Measurements from ENCODE around the gene GNAI2.

The GNAI2 gene

DNA sequence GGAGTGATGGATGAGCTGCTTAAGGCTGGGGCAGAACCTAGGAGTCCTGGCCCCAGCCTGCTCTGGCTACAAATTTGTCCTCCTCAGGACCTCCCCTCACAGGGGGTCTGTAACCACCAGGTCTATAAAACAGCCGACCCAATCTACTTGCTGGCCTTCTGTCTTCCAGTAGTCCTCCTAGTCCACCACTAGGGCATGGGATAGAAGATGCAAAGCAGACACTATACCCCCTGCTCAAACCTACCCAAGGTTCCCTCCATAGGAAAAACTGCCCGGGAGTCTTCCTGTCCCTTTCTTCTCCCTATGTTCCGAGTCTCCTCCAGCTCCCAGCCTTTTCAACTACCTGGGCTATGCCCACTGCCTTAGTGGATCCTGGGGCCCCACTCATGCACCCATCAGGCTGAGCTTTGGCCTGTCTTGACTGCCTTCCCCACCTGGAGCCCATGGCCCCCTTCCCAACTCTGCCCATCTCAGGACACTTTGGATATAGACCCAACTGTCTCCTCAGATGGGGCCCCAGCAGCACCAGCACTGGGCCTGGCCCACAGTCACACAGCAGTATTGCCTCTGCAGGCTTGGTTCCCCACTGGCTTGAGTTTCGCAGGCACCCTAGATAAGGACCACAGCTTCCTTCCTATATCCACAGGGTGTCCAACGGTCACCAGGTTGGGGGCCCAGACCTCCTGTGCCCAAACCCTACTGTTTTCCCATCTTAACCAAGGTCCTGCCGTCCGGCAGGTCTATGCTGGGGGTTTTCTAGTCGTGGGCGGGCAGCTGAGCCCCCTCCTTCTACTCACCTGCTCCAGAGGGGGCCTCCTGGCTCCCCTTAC, 62.1 kb downstream of the GNAI2 start:
- no peak for DNase-seq (ENCODE audit: low read depth)

DNA sequence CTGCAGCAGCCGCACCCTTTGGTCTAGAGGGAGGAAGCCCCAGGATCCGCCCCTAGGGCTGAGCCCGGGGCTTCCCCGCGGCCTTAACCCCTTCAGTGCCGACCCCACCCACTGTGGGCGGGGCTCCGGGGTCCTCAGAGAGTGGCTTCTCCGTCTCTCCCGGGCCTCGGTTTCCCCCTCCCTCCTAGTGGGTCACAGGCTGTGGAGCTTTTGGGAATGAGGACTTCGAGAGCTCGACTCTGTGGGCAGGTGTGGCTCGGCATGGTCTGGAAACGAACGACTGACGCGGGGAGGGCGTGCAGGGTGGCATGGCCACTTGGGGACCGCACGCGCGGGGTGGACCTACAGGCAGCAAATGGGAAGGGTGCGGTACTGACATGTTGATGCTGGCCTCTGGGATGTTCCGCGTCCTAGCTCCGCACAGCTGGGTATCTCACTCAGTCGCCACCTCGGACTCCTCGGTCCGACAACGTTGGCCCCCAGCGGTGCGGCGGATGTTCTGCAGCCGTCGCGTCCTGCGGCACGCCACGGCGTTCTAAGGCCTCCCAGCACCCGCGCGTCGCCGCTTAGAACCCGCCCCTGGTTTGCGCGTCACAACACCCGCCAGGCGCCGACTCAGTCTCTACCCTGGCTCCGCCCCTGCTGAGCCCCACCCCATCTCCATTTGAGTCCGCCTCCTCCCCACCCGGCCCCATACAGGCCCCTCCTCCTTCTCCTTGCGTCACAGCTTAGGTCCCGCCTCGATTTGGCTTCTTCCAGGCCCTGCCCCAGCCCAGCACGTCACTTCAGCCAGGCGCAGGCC, 63.0 kb downstream of the GNAI2 start, which contains the start of the genes HYAL3 and NAA80:
TSS of gene HYAL3 (minus strand) at position 570 of the 802 bp plus-strand sequence. CDS start 3,803 bp downstream, outside the sequence.
TSS of gene NAA80 (minus strand) at position 570 of the 802 bp plus-strand sequence. CDS start 1,942 bp downstream, outside the sequence.
- DNase-seq (ENCODE audit: low read depth), result peak; percentile 99

DNA sequence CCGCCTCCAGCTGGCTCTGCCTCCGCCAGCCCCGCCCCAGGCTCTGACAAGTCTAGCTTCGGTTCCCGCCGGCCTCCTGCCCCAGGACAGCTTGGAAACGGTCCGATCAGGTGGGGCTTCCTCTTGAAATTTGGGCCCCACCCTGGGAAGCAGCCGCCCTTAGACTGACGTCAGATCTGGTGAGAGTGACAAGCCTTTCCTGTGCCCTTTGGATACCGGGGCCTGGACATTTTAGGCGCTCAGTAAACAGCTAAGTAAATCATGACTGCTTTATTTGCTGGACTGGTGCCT, 63.6 kb downstream of the GNAI2 start:
- DNase-seq (ENCODE audit: low read depth), result no peak

DNA sequence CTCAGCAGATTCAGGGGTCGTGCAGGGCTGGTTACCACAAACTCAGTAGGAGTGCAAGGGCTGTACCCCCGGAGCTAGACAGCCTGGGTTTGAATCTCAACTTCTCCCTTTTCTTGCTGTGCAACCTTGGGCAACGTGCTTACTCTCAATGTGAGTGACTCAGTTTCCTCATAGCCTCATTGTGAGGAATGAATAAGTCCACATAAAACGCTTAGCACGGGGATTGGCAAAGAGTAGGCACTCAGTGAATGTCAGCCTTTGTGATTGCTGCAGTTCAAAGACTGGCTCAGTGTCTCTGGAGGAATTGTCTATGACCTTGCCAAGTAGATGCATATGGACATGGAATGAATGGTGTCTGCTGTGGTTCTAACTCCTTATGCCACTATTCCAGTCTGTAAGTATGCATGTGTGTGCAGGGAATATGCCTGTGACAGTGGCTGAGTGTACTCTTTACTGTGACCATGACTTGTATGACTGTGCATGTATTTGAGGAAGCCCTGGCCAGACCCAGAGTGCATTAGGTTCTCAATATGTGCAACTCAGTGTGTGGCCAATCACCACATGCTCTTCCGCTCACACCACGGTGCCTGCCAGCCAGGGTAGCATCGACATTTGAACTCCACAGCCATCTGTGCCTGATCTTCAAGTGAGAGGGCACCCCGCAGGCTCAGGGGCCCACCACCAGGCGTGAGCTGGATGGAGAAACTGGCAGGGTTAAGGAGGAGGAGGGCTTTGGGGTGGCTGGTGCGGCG, 64.1 kb downstream of the GNAI2 start:
- DNase-seq (ENCODE audit: low read depth), result no peak

DNA sequence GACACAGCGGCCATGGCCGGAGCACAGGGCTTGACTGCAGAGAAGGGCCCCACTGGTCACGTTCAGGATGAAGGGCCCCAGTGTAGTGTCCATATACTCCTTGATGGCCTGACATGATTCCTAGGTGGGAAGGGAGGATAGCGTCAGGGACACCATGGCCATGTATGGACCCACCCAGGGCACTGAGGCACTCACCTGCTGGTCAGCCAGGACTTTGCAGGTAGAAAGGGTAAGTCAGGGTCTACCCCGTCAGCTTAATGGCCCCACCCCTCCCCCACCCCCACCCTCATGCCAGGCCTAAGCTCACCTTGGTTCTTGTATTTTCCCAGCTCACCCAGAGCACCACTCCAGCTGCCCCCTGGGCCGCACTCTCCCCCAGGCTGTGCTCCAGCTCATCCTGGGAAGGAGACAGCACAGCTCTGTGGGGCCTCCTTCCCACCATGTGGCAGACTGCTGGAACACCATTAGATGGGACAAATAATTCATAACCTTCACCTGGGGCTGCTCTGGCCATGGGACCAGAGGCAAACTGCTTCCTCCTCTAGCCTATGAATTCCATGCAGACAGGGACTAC, 64.8 kb downstream of the GNAI2 start:
- DNase-seq (ENCODE audit: low read depth), result no peak

DNA sequence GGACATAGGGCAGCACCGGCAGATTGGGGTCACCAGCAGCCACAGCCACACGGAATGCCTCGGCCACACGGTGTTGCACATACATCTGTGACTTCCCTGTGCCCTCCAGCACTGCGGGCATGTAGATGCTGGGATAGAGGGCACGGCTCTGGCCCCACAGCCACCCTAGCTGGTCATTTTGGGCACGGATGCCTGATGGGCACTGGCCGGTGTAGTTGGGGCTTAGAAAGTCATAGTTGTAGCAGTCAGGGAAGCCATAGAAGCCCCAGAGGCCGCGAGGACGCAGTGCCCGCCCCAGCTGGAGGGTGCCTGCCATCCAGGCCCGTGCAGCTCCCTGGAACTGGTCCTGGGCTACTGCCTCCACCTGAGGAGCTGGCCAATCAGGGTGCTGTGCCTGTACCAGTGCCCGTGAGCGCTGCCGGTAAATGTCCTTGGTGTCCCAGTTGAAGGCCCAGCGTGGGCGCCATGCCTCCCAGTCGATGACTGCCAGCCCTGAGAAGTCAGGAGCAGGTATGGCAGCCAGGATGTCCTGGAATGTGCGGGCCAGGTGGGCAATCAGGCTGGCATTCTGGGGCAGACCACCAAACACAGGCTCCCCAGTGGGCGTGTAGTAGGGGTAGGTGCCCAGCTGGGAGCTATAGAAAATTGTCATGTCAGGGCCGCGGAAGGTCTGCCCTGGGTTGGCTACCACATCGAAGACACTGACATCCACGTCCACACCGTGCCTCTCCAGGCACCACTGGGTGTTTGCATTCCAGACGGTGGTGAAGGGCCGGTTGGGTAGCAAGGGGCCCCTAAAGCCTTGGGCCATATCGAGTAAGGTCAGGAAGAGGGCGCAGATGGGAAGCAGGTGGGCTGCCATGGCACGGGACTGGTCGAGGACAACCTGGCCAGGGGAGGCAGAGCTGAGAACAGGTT, 66.3 kb downstream of the GNAI2 start:
- no peak for DNase-seq (ENCODE audit: low read depth)

DNA sequence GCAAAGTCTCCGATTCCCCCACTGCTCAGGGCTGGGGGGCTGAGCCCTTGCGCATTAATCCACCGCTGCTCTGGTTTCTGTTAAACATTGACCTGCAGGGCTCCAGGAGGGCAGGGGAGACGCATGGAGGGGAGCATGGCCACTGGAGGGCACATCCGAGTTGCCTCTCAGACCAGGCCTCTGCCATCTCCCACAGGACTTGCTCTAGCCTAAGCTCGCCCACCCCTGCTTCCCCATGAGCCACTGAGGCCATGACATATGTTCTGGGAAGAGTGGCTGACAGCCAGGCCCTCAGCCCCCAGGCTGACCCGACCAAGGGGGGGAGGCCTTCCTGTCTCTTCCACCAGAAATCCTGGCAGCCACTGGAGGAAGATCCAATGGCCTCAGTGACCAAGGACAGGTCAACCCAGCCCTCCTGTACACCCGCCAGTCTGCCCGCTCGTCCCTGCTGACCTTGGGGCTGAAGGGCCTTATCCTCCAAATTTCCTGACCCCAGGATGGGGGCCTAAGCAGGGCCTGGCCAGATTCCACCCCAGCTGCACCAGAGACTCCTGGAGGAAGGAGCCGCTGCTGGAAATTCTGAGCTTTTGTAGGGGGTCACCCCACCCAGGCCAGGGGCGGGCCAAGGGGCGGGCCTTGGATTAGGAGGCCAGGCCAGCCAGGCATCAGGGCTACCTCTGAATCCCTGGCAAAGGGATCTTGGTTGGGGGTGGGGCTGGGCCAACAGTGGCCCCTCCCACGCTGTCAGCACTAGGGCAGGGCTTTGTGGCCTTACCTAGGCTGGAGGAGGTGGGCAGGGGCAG, 67.2 kb downstream of the GNAI2 start, which contains the start of gene HYAL1:
TSS of gene HYAL1 (minus strand) at position 562 of the 803 bp plus-strand sequence. CDS start 618 bp downstream, outside the sequence.
- DNase-seq (ENCODE audit: low read depth), result no peak

DNA sequence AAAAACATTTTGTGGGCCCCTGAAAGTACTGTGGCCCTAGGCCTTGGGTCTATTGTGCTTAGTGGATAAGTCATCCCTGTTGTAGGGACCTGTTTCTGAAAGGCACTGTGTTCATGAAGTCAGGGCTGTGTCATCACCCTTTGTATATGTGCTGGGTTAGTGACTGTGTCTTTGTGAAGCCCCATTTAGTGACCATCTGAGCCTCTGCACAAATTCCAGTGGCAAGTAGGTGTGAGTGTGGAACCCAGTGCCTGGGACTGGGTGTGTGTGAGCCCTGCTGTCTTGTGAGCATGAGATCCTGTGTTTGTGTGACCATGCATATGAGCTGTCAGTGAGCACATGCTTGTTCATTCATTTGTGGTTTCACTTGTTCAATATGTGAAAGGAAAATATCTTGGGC, 68.6 kb downstream of the GNAI2 start:
- no peak for DNase-seq (ENCODE audit: low read depth)
